Measurements from ENCODE around the gene BICDL1. TPM values are rescaled to one million over a fixed set of nuclear protein-coding genes. Genes with fewer than 3 reads are reported as not detected.

Gene BICDL1
- total RNA-seq, 1 experiment from 2014 or later = 14.2 TPM

GRCh38 chr12:119949594-119949993, 39.4 kb upstream of the BICDL1 start:
- ChIA-PET POLR2A (no interaction called here), CTCF (interaction anchor here (0.7 kb wide), 1 partner anchor 145 kb away, joined by 4 read pairs; no protein-coding TSS in a partner anchor)
- BruUV-seq (replicated peaks) = no TSS peak
- no peaks in the 10 kb centered on the region for H3K9me3 ChIP-seq
- H3K4me1 Mint-ChIP-seq (ENCODE audit: low read depth, unreplicated experiment) = no peaks in the 10 kb centered on the region
- no peaks in the 10 kb centered on the region for H3K4me1 ChIP-seq
- H3K27ac Mint-ChIP-seq (ENCODE audit: unreplicated experiment) = no peak overlapping the region
- no peak overlapping the region for H3K4me3 ChIP-seq (ENCODE audit: low read depth, low read length)
- TF ChIP-seq, protein P1, sequence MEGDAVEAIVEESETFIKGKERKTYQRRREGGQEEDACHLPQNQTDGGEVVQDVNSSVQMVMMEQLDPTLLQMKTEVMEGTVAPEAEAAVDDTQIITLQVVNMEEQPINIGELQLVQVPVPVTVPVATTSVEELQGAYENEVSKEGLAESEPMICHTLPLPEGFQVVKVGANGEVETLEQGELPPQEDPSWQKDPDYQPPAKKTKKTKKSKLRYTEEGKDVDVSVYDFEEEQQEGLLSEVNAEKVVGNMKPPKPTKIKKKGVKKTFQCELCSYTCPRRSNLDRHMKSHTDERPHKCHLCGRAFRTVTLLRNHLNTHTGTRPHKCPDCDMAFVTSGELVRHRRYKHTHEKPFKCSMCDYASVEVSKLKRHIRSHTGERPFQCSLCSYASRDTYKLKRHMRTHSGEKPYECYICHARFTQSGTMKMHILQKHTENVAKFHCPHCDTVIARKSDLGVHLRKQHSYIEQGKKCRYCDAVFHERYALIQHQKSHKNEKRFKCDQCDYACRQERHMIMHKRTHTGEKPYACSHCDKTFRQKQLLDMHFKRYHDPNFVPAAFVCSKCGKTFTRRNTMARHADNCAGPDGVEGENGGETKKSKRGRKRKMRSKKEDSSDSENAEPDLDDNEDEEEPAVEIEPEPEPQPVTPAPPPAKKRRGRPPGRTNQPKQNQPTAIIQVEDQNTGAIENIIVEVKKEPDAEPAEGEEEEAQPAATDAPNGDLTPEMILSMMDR (IDR thresholded peaks at IDR 0.05; ENCODE audit: insufficient read depth in 1 of 2, low read depth in 1 of 2, low read length in 1 of 2, severe bottlenecking in 1 of 2, unreplicated experiment in 1 of 2) = no peak
- H3K36me3 Mint-ChIP-seq (ENCODE audit: insufficient read depth, unreplicated experiment) = no peaks in the 10 kb centered on the region
- H3K27me3 Mint-ChIP-seq (ENCODE audit: insufficient read depth, unreplicated experiment) = peaks cover 3% of the 10 kb centered on the region
- no peaks in the 10 kb centered on the region for H3K27me3 ChIP-seq (replicated peaks; ENCODE audit: control insufficient read depth, insufficient read depth, low read length)
- H3K4me3 Mint-ChIP-seq (ENCODE audit: unreplicated experiment) = no peak overlapping the region
- intact Hi-C loops (cut with micrococcal nuclease; ENCODE audit: unreplicated experiment) = no loop called here
- H3K36me3 ChIP-seq (ENCODE audit: control insufficient read depth, insufficient read depth, low read length) = no peaks in the 10 kb centered on the region
- no peaks in the 10 kb centered on the region for H3K9me3 Mint-ChIP-seq (ENCODE audit: unreplicated experiment)
- no peak for DNase-seq

DNA sequence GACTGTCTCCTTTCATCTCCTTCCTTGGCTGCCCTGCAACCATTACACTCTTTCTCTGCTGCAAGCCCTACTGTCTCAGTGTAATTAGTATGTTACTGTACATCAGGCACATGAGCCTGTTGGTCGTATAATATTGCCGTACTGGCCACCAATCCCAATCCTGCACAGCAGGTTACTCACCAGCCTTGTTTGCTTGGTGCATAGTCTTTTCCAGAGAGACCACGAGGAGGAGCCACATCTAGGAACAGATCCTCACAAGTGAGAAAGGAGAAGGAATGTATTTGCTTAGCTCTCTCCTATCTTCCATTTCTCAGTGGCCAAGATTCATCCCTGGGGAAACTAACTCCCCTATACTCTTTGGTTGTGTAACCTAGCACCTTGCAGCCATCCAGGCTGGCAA, 33.0 kb upstream of the BICDL1 start:
- Histone ChIP-seq H3K9me3 (peaks cover 28% of the 10 kb centered on the region), H3K27me3 (replicated peaks; ENCODE audit: control insufficient read depth, insufficient read depth, low read length) (no peaks in the 10 kb centered on the region), H3K4me3 (ENCODE audit: low read depth, low read length) (no peak overlapping the region), H3K36me3 (ENCODE audit: control insufficient read depth, insufficient read depth, low read length) (no peaks in the 10 kb centered on the region), H3K4me1 (no peaks in the 10 kb centered on the region)
- BruUV-seq (replicated peaks) = no TSS peak
- intact Hi-C loops (cut with micrococcal nuclease; ENCODE audit: unreplicated experiment) = no loop called here
- Mint-ChIP-seq H3K9me3 (ENCODE audit: unreplicated experiment) (peaks cover 11% of the 10 kb centered on the region), H3K27me3 (ENCODE audit: insufficient read depth, unreplicated experiment) (no peaks in the 10 kb centered on the region), H3K36me3 (ENCODE audit: insufficient read depth, unreplicated experiment) (no peaks in the 10 kb centered on the region), H3K4me3 (ENCODE audit: unreplicated experiment) (no peak overlapping the region), H3K4me1 (ENCODE audit: low read depth, unreplicated experiment) (no peaks in the 10 kb centered on the region), H3K27ac (ENCODE audit: unreplicated experiment) (no peak overlapping the region)
- TF ChIP-seq, protein P1 (IDR thresholded peaks at IDR 0.05; ENCODE audit: insufficient read depth in 1 of 2, low read depth in 1 of 2, low read length in 1 of 2, severe bottlenecking in 1 of 2, unreplicated experiment in 1 of 2) = no peak
- CTCF ChIA-PET = no interaction called here
- no peak for DNase-seq
- POLR2A ChIA-PET = no interaction called here

DNA sequence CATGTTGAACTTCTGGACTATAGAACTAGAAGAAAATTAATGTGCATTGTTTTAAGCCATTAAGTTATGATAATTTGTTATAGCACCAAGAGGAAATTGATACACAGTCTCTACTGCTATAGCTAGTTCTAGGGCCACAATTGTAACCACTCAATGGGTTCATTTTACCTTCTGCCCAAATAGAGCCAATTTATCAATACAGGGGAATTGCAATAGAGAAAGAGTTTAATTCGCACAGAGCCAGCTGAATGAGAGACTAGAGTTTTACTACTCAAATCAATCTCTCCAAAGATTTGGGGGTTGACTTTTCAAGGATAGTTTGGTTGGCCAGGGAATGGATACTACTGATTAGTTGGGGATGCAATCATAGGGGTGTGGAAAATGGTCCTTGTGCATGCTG, 31.9 kb upstream of the BICDL1 start:
- Histone ChIP-seq H3K4me3 (ENCODE audit: low read depth, low read length) (no peak overlapping the region), H3K27me3 (replicated peaks; ENCODE audit: control insufficient read depth, insufficient read depth, low read length) (no peaks in the 10 kb centered on the region), H3K4me1 (no peaks in the 10 kb centered on the region), H3K9me3 (peaks cover 28% of the 10 kb centered on the region), H3K36me3 (ENCODE audit: control insufficient read depth, insufficient read depth, low read length) (no peaks in the 10 kb centered on the region)
- Mint-ChIP-seq H3K4me1 (ENCODE audit: low read depth, unreplicated experiment) (no peaks in the 10 kb centered on the region), H3K4me3 (ENCODE audit: unreplicated experiment) (no peak overlapping the region), H3K27ac (ENCODE audit: unreplicated experiment) (no peak overlapping the region), H3K27me3 (ENCODE audit: insufficient read depth, unreplicated experiment) (no peaks in the 10 kb centered on the region), H3K36me3 (ENCODE audit: insufficient read depth, unreplicated experiment) (no peaks in the 10 kb centered on the region), H3K9me3 (ENCODE audit: unreplicated experiment) (peaks cover 11% of the 10 kb centered on the region)
- CTCF ChIA-PET = no interaction called here
- TF ChIP-seq, protein P1 (IDR thresholded peaks at IDR 0.05; ENCODE audit: insufficient read depth in 1 of 2, low read depth in 1 of 2, low read length in 1 of 2, severe bottlenecking in 1 of 2, unreplicated experiment in 1 of 2) = no peak
- POLR2A ChIA-PET = no interaction called here
- intact Hi-C loops (cut with micrococcal nuclease; ENCODE audit: unreplicated experiment) = no loop called here
- no peak for DNase-seq
- BruUV-seq (replicated peaks) = no TSS peak
